HG03354 (cell line): Measurements from ENCODE around the gene LCN2.
A peak's percentile ranks its signal among the peaks of the same experiment; 100 is the strongest.
"Not testable (repeated sequence)": the region's sequence is repeated elsewhere in the genome, so short reads cannot be mapped to it uniquely, and the experiment has no call there.

Experiments used
- ATAC-seq: cut with Tn5 transposase; IDR thresholded peaks from one replicate; pipeline ENCODE4 v1.9.1; 2021; ENCODE audit warnings: mild to moderate bottlenecking; ENCODE audit not compliant: unreplicated experiment, poor library complexity, severe bottlenecking

Gene LCN2

DNA sequence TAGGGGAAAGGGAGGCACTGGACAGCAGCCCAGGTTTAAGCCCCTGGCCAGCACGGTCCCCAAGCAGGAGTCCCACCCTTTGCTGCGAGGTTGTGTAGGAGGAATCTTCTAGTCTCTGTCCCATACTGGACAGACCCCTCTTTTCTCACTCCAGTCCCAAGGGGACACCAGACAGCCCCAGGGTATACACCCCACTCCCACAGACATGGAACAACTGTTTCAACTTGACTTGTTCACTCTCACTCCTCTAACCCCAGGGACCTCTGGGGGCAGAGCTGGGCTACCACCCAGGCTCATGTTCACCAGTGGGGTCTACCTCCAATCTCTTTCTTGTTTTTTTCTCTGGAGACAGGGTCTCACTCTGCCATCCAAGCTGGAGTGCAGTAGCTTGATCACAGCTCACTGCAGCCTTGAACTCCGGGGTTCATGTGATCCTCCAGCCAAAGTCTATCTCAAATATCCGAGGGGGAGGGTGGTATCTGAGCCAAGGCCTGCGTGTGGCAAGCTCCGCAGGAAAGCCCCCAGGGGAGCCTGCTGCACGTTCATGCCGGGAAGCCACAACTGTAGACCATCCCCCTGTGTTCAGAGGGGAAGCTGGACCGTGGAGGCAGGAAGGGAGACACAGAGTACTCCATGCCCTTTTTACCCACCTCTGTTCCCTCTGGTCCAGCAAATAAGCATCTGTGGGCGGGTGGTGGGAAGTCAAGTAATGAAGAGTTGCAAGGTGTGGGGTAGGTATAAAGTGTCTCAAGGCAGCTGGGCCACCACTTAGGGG, 23.5 kb upstream of the LCN2 start:
- no peak for ATAC-seq

- peak; percentile 68 for ATAC-seq
These were observed 21.7 kb upstream of the LCN2 start, which contains the start of gene PTGES2 for GRCh38 chr9:128127568-128127989. PTGES2 (minus strand) TSS chr9:128127729; CDS start chr9:128127717, 12 bp downstream.

GRCh38 chr9:128127990-128128835, 21.0 kb upstream of the LCN2 start:
- peak; percentile 78 for ATAC-seq

DNA sequence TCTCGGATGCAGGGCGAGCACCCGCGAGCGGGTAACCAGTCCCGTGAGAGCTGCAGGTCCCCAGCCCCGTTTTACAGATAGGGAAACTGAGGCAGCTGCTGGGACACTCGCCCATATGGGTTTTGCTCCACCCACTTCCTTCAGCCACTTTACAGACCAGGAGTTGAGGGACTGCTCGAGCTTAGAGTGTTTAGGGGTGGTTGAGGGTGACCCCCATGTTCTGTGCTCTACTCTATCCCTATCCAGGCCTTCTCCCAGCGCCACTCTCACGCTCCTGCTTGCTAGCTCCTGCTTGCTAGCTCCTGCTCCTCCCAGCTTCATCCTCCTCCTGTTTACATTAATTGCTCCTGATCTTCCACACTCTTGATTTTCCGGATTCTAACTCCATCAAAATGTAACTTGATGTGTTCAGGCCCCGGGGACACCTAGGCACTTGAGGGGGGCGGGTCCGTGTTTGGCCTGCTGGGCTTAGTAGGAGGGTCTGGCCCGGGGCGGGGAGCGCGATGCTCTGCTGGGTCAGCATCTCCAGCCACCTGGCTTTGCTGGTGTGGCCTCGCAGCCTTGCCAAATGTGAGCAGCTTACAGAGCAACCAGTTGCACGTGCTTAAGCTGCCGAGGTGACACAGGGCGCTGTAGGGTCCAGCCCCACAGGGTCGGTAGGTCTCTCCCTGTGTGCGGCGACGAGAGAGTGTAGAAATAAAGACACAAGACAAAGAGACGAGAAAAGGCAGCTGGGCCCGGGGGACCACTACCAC, 20.2 kb upstream of the LCN2 start:
- ATAC-seq, result no peak

DNA sequence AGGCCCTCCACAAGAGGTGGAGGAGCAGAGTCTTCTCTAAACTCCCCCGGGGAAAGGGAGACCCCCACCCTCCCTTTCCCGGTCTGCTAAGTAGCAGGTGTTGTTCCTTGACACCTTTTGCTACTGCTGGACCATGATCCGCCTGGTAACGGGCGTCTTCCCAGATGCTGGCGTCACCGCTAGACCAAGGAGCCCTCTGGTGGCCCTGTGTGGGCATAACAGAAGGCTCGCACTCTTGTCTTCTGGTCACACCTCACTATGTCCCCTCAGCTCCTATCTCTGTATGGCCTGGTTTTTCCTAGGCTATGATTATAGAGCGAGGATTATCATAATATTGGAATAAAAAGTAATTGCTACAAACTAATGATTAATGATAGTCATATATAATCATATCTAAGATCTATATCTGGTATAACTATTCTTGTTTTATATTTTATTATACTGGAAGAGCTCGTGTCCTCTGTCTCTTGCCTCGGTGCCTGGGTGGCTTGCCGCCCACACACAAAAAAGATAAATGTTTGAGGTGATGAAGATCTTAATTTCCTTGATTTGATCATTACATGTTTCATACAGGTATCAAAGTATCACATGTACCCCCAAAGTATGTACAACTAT, 19.2 kb upstream of the LCN2 start:
- not testable (repeated sequence) for ATAC-seq

DNA sequence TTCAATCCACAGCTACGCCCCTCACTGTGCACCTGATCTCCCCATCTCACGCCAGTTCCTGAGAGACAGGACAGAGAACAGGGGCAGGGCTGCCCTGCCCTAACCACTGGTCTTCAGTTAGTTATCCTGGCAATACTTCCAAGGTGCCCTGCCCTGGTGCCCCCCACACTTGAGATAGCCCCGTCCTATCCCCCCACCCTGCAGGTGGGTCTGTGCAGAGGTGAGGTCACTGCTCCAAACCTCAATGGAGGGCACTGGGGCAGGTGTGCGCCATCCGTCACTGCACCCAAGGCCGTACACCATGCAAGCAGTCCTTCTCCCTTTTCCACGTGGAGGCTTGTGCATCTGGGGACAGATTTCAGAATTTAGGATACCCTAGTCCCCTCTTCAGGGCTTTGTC, 18.6 kb upstream of the LCN2 start:
- ATAC-seq, result not testable (repeated sequence)

- ATAC-seq, result not testable (repeated sequence)
These were observed 17.9 kb upstream of the LCN2 start for GRCh38 chr9:128131346-128131745.

DNA sequence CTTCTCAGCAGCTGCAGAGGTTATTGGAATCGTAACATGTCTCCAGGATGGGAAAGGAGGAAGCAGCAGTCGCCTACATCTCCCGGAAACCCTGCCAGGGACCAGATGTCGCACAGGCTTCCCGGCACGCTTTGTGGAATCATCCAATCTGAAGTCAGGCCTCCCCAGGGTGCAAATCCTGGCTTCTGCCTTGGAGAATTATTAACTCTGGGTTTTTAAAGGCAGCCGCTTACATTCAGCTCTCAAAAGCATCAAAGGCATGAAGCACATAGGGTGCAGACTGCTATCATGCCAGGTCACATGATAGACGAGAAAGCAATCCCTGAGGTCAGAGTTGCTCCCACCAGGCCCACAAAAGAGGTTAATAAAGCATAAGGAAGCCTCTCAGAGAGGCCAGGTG, 17.1 kb upstream of the LCN2 start:
- ATAC-seq, result not testable (repeated sequence)

DNA sequence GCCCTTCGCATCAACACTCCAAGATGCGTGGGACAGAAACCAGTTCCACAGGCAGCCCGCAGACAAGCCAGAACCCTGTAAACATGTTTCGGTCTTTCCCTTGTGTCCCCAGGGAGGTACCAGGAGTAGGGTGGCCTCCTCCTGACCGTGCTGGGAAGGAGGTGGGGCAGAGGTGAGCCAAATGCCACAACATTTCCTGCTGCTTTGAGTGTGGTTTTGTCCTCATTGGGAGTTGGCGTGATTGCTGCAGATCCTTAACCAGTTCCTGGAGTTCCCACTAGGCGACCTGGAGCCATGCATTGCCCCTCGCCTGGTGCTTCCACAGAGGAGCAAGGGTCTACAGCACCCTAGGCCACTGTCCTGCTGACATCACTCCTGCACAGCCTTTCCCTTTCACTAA, 13.7 kb upstream of the LCN2 start:
- not testable (repeated sequence) for ATAC-seq

DNA sequence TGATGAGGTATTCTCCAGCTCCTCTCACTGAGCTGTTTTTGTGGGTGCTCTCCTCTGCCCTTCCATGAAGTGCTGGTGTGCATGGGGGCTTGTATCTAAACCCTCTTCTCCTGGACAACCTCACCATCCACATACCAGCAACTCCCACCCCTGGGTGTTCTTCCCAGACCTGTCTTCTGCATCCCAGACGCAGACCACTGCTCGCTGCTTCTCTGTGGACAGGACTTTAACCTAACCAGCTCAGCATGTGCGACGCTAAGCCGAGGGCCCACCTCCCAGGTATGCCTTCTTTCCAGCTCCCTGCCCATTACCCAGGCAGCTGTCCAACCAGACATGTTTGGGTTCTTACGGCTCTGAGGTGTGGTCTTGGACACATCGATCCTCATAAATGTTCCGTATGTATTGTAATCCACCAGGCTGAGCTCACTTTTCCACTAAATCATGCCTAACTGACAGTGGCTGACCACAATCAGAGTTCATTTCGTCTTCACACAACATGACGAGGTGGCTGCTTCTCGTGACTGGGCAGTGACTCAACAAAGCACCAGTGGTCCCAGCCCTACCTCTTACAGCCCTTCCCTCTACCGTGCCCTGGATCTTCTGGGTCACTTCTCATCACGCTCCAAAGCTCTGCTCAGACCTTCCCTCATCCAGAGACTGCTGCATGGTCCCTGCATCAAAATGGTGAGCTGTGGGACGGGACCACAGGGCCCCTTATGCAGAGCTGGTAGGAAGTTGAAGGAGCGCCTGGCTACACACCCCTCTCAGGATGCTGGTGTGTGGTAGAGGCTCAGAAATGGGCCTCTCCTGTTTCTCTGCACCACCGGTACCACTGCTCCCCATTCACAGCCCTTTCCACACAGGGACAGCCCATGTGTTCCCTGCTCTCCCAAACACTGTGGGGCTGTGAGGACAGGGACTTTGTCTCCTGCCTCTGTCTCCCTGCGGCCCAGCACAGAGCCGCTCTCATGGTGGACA, 12.1 kb upstream of the LCN2 start:
- ATAC-seq, result no peak

GRCh38 chr9:128138001-128138400, 11.3 kb upstream of the LCN2 start:
- no peak for ATAC-seq

- ATAC-seq, result no peak
These were observed 9.6 kb upstream of the LCN2 start for GRCh38 chr9:128139621-128140020.

GRCh38 chr9:128141604-128142003, 7.6 kb upstream of the LCN2 start:
- ATAC-seq, result no peak

GRCh38 chr9:128142061-128142460, 7.2 kb upstream of the LCN2 start:
- no peak for ATAC-seq

DNA sequence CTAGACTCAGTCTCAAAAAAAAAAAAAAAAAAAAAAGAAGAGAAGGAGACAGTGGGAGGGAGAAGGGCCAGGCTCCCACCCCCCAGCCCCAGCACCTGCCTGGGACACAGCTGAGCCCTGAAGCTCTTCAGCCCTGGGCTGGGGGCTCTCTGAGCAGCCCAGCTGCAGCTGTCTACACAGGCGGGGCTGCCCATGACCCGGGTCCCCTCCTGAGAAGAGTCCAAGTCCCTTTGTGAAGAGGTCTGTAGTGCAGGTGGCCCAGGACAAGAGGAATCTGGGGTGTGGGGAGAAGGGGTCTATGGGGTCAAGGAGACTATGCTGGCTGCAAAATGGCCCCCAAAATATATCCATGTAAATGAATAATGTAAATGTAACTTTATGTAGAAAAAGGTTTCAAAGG, 6.7 kb upstream of the LCN2 start:
- ATAC-seq, result no peak

- ATAC-seq, result no peak
These were observed 5.6 kb upstream of the LCN2 start for GRCh38 chr9:128143525-128144238.

- no peak for ATAC-seq
These were observed 4.7 kb upstream of the LCN2 start for GRCh38 chr9:128144239-128145181.
